NCI-H1417 treated with DMSO at 0.1 percent for 48 hours (cell line): Measurements from ENCODE around the gene IL17RA.

Source experiments
- DNase-seq: peaks from one replicate; lab custom pipeline; 2025; lab: John Stamatoyannopoulos, UW

IL17RA gene

GRCh38 chr22:17157714-17158113 is 72.9 kb downstream of the IL17RA start:
- no peak for DNase-seq

GRCh38 chr22:17158176-17158567 is 73.4 kb downstream of the IL17RA start:
- no peak for DNase-seq

GRCh38 chr22:17158568-17159503 is 74.0 kb downstream of the IL17RA start, which contains the start of gene HDHD5:
Gene HDHD5, minus strand, starts transcription at chr22:17159277. Its CDS starts 26 bp downstream, at chr22:17159251.
- peak; percentile 35 for DNase-seq

DNA sequence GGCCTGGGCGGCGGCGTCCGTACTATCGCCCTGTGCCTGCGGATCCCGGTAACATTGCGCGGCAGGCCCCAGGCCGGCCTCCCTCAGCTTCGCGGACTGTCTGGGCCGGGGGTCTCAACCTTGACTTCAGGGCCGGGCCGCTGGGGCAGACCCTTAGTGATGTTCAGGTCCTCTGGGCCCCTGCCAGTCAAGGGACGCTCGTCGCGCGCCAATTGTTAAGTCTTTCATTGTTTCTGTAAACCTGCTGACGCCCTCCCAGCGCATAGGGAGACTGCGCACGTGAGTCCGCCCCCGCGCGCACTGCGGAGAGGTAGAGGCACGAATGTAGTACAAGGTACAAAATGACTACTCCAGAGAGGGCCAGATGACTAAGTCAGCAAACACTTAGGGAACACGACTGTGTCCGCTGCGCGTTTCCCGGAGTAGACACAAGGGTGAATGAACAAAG is 74.7 kb downstream of the IL17RA start:
- no peak for DNase-seq

DNA sequence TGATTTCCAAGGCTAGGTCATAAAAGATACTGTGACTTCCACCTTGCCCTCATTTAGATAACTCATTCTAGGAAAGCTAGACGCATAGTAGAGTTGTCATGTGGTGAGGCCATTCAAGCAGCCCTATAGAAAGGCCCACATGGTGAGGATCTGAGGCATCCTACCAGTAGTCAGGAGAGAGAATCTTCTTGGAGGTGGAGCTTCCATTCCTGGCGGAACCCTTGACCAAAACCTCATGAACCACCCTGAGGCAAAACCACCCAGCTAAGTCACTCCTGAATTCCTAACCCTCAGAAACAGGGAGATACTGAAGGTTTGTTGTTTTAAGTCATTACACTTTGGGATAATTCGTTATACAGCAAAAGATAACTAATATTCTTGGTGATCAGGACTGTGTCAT is 77.2 kb downstream of the IL17RA start:
- DNase-seq, result no peak

GRCh38 chr22:17162731-17163130 is 77.9 kb downstream of the IL17RA start:
- no peak for DNase-seq

GRCh38 chr22:17164392-17165024 is 79.7 kb downstream of the IL17RA start:
- DNase-seq, result no peak
